Measurements from ENCODE around the gene ALG1L2.
"Not testable (repeated sequence)": the region's sequence is repeated elsewhere in the genome, so short reads cannot be mapped to it uniquely, and the experiment has no call there.

DNA sequence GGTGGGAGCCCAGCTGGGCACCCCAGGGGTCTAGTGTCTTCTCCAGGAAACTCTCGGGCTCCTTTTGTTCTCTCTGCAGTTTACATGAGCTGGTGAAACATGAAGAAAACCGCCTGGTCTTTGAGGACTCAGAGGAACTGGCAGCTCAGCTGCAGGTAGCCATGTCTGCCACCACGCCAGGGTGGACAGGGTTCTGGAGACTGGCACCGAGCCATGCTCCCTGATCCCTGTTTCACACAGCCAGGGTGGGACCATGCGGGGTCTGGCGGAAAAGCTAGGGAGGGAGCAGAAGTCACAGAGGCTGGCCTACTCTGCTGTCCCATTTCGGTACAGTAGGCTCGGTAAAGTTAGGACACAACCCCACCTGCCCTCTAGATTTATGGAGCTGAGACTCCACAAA is 15.5 kb downstream of the ALG1L2 start:
- TF ChIP-seq EZH2phosphoT487 (IDR thresholded peaks at IDR 0.05; ENCODE audit: insufficient read depth, low read depth); EZH2 (IDR thresholded peaks at IDR 0.05; ENCODE audit: insufficient read depth, poor library complexity, severe bottlenecking): not testable (repeated sequence)

Data from GM23248 (cell line).